NCI-H1930 (cell line): ENCODE measurements around the gene SMIM32.

ENCODE experiments used
- DNase-seq, 2 experiments: peaks; one replicate each; lab custom pipeline; 2025; lab: John Stamatoyannopoulos, UW

Gene SMIM32

DNA sequence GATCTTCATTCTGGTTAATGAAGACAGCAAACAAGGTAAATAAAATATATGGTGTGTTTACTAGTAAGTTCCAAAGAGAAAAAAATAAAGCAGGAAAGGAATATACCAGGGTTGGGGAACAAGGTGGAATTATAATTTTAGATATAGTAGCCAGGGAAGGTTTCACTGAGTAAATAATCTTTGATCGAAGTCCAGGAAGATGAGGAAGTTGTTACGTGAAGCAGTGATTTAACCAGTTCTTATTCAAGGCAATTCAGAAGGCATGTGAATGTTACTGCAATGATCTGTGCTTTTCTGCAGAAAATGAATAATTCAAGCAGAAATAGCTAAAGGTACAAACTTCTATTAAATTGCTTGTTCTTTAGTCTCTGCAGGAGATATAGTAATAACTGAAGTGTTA is 6.2 kb downstream of the SMIM32 start:
- DNase-seq: no peak

DNA sequence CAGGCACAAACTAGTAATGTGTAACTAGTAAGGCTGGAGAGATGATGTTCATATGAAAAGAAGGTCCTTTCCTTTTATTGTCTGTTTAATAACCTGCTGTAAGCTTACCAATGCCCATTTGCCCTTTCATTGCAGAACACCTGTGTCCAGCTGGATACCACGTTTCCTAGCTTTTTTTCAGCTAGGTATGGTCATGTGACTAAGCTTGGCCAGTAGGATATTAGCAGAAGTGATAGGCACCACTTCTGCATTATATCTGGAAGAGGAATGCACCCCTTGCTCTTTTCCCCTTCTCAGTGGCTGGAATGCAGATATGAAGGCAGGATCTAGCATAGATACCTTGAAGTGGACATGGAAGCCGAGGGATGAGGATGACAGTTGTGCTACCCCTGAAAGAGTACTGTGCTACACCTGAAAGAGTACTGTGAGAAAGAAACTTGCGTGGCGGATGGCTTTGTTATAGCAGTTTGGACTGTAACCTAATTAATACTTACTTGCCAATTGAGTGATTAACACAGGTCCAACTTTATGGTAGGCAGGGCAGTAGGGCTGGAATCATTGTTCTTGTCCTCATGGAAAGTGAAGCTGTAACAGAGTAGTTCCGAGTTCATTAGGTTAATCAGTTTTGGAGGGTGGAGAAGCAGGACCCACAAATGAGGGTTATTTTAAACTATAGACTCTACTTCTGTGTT is 6.8 kb downstream of the SMIM32 start:
- no peak for DNase-seq

DNA sequence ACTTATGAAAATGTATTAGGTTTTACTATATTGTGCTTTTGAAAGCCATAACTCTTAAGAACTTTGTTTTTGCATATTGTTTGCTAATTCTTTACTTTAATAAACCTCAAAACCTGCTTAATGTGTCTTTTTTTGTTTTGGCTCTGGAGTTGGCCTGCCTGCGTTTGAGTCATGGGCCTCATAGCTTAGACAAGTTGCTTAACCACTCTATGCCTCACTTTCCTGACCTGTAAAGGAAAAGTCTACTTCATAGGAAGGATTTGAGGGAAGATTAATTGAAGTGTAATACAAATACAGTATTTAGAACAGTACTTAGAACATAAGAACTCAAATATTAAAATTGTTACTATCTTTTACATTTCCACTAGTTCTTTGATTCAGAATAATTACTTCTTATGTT is 10.3 kb downstream of the SMIM32 start:
- DNase-seq: no peak

DNA sequence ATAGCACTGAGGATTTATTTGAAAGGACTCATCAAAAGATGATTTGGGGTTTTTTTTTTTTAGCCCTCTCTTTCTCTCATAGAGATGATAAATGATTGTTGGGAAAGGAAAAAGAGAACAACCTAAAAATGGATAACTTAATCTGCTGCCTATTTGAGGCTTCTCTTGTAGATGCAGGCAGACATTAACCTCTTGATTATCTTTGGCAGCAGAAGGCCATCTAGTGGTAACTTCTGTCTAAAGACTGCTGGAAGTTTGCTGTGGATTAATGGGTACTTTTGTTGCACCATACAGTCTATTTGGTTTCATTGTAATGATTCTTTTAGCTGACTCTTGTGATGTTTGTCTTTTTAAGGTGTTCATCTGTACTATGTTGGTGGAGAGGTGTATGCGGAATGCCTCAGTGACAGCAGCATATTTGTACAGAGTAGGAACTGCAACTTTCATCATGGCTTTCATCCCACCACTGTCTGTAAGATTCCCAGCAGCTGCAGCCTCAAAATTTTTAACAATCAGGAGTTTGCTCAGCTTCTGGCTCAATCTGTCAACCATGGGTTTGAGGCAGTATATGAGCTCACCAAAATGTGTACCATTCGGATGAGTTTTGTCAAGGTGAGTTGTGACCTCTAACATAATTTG is 18.8 kb downstream of the SMIM32 start:
- DNase-seq: no peak

DNA sequence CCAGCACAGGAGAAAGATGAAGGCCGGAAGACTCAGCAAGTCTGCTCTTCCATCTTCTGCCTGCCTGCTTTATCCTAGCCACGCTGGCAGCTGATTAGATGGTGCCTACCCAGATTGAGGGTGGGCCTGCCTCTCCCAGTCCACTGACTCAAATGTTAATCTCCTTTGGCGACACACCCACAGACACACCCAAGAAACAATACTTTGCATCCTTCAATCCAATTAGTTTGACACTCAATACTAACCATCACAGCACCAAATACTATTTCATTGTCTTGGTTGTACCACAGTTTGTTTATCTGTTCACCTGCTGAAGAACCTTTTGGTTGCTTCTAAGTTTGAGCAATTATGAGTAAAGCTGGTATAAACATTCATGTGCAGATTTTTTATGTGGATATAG is 23.7 kb downstream of the SMIM32 start:
- DNase-seq: no peak

DNA sequence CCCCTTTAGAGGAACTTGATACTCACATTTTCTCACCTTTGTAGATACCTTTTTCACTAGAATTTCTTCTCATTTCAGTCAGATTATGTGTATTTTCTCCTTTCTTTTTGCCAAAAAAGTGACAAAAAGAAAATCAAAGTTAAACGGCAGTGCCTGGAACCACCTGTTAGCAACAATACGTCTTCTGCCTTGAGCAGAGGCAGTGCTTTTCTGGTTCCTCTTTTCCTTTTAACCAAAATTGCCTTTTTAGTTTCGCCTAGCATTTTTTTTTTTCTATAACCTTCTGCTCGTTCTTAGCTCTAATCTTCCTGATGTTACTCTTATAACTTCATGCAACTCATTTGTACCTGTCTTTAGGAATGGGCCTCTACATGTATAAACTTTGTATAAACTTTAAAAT is 26.1 kb downstream of the SMIM32 start:
- no peak for DNase-seq

DNA sequence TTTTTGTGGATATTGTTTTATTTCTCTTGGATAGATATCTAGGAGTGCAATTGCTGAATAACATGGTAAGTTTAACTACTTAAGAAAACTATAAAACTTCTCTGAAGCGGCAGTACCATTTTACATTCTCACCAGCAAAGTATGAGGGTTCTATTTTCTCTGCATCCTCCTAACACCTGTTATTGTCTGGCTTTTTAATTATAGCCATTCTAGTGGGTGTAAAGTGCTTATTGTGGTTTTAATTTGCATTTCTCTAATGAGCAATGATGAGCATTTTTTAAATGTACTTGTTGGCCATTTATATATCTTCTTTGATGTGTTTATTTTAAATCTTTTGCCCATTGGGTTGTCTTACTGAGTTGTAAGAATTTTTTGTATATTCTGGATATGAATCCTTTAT is 28.7 kb downstream of the SMIM32 start:
- no peak for DNase-seq

DNA sequence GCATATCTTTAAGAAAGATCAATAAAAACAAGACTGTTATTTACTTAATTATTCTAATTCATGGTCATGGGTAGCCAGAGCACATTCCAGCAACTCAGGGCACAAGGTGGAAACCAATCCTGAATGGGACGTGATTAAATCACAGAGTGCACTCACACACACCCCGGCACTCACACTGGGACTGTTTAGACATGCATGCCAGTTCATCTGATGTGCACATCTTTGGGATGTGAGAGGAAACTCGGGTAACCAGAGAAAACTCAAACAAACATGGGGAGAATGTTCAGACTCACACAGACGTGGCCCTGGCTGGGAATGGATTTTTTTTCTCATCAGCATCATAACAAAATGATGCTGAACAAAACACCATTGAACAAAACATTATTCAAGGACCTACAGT is 31.0 kb downstream of the SMIM32 start:
- DNase-seq: no peak

DNA sequence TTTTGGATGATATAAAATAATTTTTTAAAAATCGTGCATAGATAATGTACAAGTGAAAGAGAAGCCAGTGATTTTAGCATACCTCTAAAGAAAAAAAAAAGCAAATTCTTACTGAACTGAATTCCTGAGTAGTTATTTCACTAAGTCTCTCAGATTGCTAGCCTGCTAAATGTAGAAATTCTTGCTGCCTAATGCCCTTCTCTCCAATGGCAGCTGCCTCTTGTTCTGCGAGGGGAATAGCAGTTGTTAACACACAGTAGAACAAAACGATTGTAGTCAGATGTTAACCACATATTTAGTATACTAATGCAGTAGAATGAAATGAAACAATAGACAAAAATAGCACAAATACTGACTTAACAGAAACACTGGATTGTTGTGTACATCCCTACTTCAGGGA is 33.5 kb downstream of the SMIM32 start:
- no peak for DNase-seq

DNA sequence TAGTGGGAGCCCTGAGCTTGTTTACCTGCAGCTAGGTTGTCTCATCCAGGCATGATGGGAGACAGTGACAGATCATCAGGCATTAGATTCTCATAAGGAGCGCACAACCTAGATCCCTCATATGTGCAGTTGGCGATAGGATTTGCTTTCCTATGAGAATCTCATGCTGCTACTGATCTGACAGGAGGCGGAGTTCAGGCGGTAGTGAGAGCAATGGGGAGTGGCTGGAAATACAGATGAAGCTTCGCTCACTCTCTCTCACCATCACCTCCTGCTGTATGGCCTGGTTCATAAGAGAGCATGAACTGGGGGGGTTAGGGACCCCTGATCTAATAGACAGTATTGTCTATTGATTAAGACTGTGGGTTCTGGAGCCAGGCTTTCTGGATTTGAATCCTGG is 35.4 kb downstream of the SMIM32 start:
- no peak for DNase-seq

DNA sequence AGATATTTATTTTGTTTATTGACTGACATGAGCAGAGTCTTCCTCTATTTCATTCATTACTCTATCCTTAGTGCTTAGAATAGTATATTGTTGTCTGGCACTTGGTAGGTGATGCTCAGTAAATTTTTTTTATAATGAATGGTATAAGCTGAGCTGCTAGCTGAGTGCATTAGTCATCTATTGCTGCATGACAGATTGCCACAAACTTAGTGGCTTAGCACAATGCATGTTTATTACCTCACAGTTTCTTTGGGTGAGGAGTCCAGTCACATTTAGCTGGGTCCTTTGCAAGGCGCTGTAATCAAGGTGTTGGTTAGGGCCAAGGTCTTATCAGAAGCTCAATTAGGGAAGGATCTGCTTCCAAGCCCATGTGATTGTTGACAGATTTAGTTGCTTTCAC is 37.2 kb downstream of the SMIM32 start:
- DNase-seq: no peak

DNA sequence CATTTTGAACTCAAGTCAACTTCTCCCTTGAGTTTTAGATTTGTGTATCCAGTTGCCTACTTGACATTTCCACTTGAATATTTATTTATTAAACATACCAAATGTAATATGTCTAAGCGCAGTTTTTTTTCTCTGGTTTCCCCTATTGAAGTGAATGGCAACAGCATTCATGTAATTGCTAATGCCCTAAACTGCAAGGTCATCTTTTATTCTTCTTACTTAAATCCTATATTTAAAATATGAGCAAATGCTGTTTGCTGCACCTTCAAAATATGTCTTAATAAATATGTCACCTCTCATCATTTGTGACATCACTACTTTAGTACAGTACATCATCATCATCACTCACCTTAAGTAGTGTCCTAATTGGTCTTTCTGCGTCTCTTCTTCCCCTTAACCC is 37.9 kb downstream of the SMIM32 start:
- DNase-seq: no peak

DNA sequence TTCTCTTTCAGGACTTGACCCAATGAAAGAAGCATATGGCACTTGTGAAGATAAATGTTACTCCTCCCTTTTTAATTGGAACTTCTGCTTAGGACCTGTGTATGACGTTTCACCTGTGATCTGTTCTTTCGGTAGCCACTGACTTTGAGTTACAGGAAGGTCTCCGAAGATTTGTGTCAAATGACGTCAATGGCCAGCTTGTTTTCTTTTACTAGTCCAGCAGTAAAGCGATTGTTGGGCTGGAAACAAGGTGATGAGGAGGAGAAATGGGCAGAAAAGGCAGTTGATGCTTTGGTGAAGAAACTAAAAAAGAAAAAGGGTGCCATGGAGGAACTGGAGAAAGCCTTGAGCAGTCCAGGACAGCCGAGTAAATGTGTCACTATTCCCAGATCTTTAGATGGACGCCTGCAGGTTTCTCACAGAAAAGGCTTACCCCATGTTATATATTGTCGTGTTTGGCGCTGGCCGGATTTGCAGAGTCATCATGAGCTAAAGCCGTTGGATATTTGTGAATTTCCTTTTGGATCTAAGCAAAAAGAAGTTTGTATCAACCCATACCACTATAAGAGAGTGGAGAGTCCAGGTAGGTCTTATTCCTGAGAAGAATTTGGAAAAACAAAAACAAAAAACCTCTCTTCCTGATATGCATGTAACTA is 39.3 kb downstream of the SMIM32 start:
- DNase-seq: no peak

DNA sequence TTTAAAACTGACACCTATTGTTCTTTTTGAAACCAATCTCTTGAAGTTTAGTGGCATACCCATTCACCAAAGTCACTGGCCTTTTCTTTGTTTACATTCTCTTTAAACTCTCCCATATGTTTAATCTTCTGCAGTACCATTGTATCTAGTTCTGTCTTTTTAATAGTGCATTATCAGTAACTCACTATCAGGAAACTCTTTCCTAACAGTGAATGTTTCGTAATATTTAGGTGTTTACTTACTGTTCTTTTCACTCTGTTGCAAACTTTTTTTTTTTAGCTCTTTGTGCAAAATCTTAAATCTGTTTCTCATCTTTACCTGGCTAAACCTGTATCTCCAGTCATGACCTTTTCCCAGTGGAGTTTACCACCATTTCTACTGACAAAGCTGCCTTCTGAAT is 43.1 kb downstream of the SMIM32 start:
- DNase-seq: no peak

DNA sequence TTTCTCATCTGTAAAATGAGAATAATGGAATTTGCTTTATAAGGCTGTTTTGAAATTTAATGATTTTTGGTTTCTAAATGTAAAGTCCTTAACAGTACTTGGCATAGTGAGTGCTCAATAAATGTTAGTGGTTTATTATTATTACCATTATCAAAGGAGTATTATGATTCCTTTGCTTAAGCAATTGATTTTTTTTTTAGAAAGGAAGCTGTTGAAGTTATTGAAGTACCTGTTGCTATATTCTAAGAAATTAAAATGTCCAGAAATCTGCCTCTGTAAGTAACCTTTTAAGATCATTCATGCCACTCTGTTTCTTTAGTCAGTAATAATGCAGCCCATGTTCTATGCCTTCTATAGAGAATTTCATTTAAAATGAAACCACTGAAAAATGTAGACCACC is 45.3 kb downstream of the SMIM32 start:
- DNase-seq: no peak

DNA sequence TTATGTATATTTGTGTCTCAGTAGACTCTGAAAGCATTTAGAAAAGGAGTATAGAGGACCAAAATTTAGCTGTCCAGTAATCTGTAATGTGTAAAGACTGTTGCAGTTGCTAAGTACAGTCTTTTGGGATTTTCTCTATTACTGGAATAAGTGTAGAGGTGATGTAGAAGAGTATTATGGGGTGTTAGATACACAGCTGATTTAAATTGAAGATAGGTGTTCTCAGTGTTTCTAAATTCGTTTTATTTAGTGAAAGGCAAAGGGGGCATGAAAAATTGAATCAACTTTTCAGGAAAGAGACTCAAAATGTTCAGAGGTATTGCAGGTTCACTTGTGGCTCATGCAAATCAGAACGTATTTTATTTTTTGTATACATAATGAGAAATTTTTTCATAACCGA is 46.8 kb downstream of the SMIM32 start:
- no peak for DNase-seq

DNA sequence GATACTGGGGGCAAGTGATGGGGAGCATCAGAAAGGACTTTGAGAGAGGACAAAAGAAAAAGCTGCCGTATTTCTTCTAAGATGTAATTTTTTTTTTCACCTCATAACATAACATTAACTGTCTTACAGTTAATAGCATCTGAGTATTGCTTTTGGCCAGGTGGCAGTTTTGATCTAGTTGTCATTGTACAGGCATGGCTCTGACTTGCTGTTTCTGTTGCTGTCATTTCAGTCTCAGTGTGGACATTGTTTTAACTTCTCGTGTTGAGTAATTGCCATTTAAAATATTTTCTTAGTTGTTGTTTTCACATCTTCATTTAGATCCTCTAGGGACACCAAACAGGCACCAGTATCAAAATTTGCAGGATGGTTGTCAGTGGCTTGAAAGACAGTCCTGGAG is 47.9 kb downstream of the SMIM32 start:
- no peak for DNase-seq

DNA sequence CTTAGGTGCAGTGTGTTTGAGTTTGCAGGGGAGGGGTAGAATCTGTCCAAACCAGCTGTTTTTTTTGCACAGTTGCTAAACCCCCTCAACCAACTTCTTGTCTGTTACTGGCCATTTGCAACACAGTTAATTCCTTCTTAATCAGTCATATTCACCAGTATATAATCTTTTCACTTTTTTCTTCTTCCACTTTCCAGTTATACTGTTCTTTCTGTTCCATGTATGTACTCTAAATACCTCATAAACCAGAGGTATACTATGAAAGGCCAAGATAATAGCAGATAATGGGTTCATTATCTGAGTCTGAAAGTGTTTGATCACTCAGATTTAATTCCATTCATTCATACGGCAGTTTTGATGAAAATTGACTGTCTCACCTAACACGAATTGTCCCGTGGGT is 49.2 kb downstream of the SMIM32 start:
- no peak for DNase-seq

DNA sequence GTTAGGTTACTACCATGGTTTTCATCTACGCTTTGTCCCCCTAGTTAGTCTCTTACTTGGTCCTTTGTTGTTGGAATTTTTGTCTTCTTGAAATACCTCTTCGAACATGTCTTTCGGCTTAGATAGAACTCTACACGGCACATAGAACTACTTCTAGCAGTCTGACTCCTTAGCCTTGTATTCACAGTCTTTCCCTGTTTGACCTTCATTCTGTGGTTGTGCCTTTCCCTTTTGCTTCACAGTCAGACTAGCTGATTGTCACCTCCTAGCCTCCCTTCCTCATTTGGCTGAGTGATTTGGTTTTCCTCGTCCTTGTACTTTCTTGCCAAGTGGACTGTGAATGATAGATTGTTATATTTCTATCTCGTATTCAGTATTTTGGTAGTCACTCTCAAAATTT is 49.6 kb downstream of the SMIM32 start:
- DNase-seq: no peak

DNA sequence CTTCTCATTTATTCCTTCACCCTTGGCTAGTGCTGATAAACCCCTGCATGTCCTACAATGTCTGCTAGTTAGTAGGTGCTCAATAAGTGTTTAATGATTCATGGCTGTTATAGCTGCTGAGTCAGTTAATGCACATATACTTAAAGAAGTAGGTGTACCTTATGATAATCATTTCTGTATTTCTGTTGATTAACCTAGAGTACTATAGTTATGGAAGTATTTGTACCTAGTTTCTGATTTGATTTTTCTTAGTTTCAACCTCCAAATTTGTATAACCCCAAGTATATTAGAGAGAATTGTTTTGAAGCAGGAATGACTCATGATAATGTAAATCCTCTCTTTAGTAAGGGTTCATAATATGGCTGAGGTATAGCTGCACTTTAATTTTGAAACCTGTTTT is 51.4 kb downstream of the SMIM32 start:
- no peak for DNase-seq
